ENCODE results near the gene WDFY4. TPM values are rescaled to one million over a fixed set of nuclear protein-coding genes. Genes with fewer than 3 reads are reported as not detected.

WDFY4 gene
- polyA plus RNA-seq, 1 donor (not counting 4 experiments of a cell fraction or from before 2014, with no cell fraction given) = 0.04 TPM

DNA sequence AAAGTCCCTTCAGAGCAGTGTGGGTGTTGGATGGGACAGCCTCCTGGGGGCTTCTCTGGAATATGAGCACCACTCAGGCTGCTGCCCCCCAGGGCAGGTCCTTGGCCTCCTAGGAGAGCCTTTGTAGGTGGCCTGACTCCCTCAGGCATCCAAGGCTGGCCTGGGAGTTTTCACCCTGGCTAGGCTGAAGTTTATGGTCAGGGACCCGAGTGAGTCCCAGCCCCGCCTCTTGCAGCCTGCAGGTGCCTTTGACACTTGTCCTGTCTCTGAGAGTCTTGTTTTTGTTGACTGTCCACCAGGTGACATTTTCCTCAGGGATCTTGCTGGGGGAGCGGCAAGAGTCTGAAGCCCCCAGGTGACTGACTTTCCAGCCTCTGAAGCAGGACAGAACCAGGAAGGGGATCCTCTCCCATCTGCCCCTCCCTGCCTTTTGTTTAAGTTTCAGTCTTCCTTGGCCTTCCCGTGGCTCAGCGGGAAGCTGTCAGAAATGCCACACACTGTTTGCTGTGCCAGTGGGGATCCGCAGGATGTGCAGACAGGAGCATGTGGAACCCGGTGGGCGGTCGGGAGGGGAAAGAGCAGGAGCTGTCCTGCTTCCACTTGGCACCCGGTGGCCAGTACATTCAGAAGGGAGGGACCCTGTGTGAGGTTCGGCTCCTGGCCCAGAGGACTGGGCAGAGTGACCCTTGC, 195.5 kb downstream of the WDFY4 start:
- dilution Hi-C loops (cut with MboI; ENCODE audit: extremely low pct_ligation_motif_present, low sequenced_read_pairs) = no loop called here
- H3K79me2 ChIP-seq (ENCODE audit: control insufficient read depth, insufficient read depth, low read length) = no peaks in the 10 kb centered on the region
- H4K20me1 ChIP-seq (ENCODE audit: control insufficient read depth, extremely low read depth, insufficient read depth, low read length) = no peaks in the 10 kb centered on the region
- H2AFZ ChIP-seq (ENCODE audit: control insufficient read depth, low read length) = no peak overlapping the region
- no peak overlapping the region for H3K4me3 ChIP-seq (ENCODE audit: control insufficient read depth in 2 of 3, extremely low read depth in 1 of 3, insufficient read depth in 2 of 3, low read depth in 1 of 3, low read length in 3 of 3)
- no peaks in the 10 kb centered on the region for H3K9me1 ChIP-seq (ENCODE audit: control insufficient read depth, extremely low read depth, insufficient read depth, low read length)
- no peak for TF ChIP-seq EZH2 (IDR thresholded peaks at IDR 0.05; ENCODE audit: low read length)
- H3K27me3 ChIP-seq (ENCODE audit: control insufficient read depth, extremely low read depth, insufficient read depth, low read length) = peaks cover 2% of the 10 kb centered on the region
- H3K9ac ChIP-seq (ENCODE audit: control insufficient read depth, extremely low read depth, insufficient read depth, low read length) = no peak overlapping the region
- no peaks in the 10 kb centered on the region for H3K36me3 ChIP-seq (ENCODE audit: control insufficient read depth in 2 of 2, extremely low read depth in 1 of 2, insufficient read depth in 2 of 2, low read length in 2 of 2)
- H3K27ac ChIP-seq (ENCODE audit: control insufficient read depth, insufficient read depth, low read length) = no peak overlapping the region
- H3K4me2 ChIP-seq (ENCODE audit: control insufficient read depth, extremely low read depth, insufficient read depth, low read depth, low read length) = no peak overlapping the region
- DNase-seq (ENCODE audit: low read depth, low spot score) (no peak), FAIRE-seq (no peak)
- H3K9me3 ChIP-seq (ENCODE audit: control insufficient read depth, low read depth, low read length) = no peaks in the 10 kb centered on the region
- no peaks in the 10 kb centered on the region for H3K4me1 ChIP-seq (ENCODE audit: control insufficient read depth, extremely low read depth, insufficient read depth, low read length)

DNA sequence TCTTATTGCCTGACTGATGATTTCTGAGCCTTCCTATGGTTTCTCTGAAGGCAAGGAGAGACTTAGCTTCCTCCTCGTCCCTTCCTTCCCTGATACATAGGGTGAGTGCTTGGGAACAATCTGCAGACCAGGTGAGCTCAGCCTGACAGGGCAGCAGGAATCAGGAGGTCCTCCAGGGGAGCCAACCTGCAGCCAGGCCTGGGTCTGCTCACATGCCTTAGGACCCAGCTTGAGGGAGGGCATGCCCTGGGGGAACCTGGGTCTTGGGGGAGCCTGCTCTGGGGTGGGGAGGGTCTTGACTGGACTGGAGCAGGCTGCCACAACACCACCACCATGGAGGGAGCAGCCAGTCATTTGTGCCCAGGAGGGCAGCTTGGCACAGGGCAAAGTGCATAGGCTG, 197.3 kb downstream of the WDFY4 start:
- Histone ChIP-seq H3K79me2 (ENCODE audit: control insufficient read depth, insufficient read depth, low read length) (no peaks in the 10 kb centered on the region), H3K9me1 (ENCODE audit: control insufficient read depth, extremely low read depth, insufficient read depth, low read length) (no peaks in the 10 kb centered on the region), H3K27ac (ENCODE audit: control insufficient read depth, insufficient read depth, low read length) (no peak overlapping the region), H3K27me3 (ENCODE audit: control insufficient read depth, extremely low read depth, insufficient read depth, low read length) (peaks cover 2% of the 10 kb centered on the region), H3K4me3 (ENCODE audit: control insufficient read depth in 2 of 3, extremely low read depth in 1 of 3, insufficient read depth in 2 of 3, low read depth in 1 of 3, low read length in 3 of 3) (no peak overlapping the region), H3K9ac (ENCODE audit: control insufficient read depth, extremely low read depth, insufficient read depth, low read length) (no peak overlapping the region), H3K9me3 (ENCODE audit: control insufficient read depth, low read depth, low read length) (no peaks in the 10 kb centered on the region), H4K20me1 (ENCODE audit: control insufficient read depth, extremely low read depth, insufficient read depth, low read length) (no peaks in the 10 kb centered on the region), H3K4me1 (ENCODE audit: control insufficient read depth, extremely low read depth, insufficient read depth, low read length) (no peaks in the 10 kb centered on the region), H3K36me3 (ENCODE audit: control insufficient read depth in 2 of 2, extremely low read depth in 1 of 2, insufficient read depth in 2 of 2, low read length in 2 of 2) (no peaks in the 10 kb centered on the region), H2AFZ (ENCODE audit: control insufficient read depth, low read length) (no peak overlapping the region), H3K4me2 (ENCODE audit: control insufficient read depth, extremely low read depth, insufficient read depth, low read depth, low read length) (no peak overlapping the region)
- FAIRE-seq = no peak
- DNase-seq (ENCODE audit: low read depth, low spot score) = no peak
- dilution Hi-C loops (cut with MboI; ENCODE audit: extremely low pct_ligation_motif_present, low sequenced_read_pairs) = no loop called here
- TF ChIP-seq EZH2 (IDR thresholded peaks at IDR 0.05; ENCODE audit: low read length) = no peak
- TF ChIP-seq, protein P1, sequence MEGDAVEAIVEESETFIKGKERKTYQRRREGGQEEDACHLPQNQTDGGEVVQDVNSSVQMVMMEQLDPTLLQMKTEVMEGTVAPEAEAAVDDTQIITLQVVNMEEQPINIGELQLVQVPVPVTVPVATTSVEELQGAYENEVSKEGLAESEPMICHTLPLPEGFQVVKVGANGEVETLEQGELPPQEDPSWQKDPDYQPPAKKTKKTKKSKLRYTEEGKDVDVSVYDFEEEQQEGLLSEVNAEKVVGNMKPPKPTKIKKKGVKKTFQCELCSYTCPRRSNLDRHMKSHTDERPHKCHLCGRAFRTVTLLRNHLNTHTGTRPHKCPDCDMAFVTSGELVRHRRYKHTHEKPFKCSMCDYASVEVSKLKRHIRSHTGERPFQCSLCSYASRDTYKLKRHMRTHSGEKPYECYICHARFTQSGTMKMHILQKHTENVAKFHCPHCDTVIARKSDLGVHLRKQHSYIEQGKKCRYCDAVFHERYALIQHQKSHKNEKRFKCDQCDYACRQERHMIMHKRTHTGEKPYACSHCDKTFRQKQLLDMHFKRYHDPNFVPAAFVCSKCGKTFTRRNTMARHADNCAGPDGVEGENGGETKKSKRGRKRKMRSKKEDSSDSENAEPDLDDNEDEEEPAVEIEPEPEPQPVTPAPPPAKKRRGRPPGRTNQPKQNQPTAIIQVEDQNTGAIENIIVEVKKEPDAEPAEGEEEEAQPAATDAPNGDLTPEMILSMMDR (optimal IDR thresholded peaks at IDR 0.05 in 1 of 3, IDR thresholded peaks at IDR 0.05 in 1 of 3, conservative IDR thresholded peaks at IDR 0.05 in 1 of 3; ENCODE audit: extremely low read depth in 1 of 3, insufficient read depth in 2 of 3, low read length in 3 of 3) = no peak

DNA sequence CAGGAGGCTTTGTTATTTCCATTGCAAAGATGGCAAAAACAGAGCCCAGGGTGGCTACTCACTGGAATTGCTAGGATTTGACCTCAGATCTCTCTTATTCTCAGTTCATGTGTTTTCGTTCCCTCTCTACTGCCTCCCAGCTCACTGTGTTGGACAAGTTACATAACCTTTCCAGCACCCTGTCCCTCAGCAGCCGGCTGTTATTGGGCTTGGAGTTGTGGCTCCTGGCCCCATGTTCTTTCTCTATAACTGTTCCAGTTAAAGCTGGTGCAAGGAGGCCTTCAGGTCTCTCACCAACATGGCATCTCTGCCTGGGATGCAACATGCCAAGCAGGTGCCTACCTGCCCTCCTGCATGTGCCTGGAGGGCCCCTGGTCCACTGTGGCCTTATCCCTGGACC, 198.2 kb downstream of the WDFY4 start:
- Histone ChIP-seq H3K4me1 (ENCODE audit: control insufficient read depth, extremely low read depth, insufficient read depth, low read length) (no peaks in the 10 kb centered on the region), H2AFZ (ENCODE audit: control insufficient read depth, low read length) (no peak overlapping the region), H3K4me3 (ENCODE audit: control insufficient read depth in 2 of 3, extremely low read depth in 1 of 3, insufficient read depth in 2 of 3, low read depth in 1 of 3, low read length in 3 of 3) (no peak overlapping the region), H3K27ac (ENCODE audit: control insufficient read depth, insufficient read depth, low read length) (no peak overlapping the region), H3K27me3 (ENCODE audit: control insufficient read depth, extremely low read depth, insufficient read depth, low read length) (no peaks in the 10 kb centered on the region), H3K4me2 (ENCODE audit: control insufficient read depth, extremely low read depth, insufficient read depth, low read depth, low read length) (no peak overlapping the region), H3K9me1 (ENCODE audit: control insufficient read depth, extremely low read depth, insufficient read depth, low read length) (no peaks in the 10 kb centered on the region), H4K20me1 (ENCODE audit: control insufficient read depth, extremely low read depth, insufficient read depth, low read length) (no peaks in the 10 kb centered on the region), H3K79me2 (ENCODE audit: control insufficient read depth, insufficient read depth, low read length) (no peaks in the 10 kb centered on the region), H3K36me3 (ENCODE audit: control insufficient read depth in 2 of 2, extremely low read depth in 1 of 2, insufficient read depth in 2 of 2, low read length in 2 of 2) (no peaks in the 10 kb centered on the region), H3K9me3 (ENCODE audit: control insufficient read depth, low read depth, low read length) (no peaks in the 10 kb centered on the region), H3K9ac (ENCODE audit: control insufficient read depth, extremely low read depth, insufficient read depth, low read length) (no peak overlapping the region)
- FAIRE-seq = no peak
- TF ChIP-seq EZH2 (IDR thresholded peaks at IDR 0.05; ENCODE audit: low read length) = no peak
- TF ChIP-seq, protein P1 (optimal IDR thresholded peaks at IDR 0.05 in 1 of 3, IDR thresholded peaks at IDR 0.05 in 1 of 3, conservative IDR thresholded peaks at IDR 0.05 in 1 of 3; ENCODE audit: extremely low read depth in 1 of 3, insufficient read depth in 2 of 3, low read length in 3 of 3) = no peak
- DNase-seq (ENCODE audit: low read depth, low spot score) = no peak
- dilution Hi-C loops (cut with MboI; ENCODE audit: extremely low pct_ligation_motif_present, low sequenced_read_pairs) = no loop called here

Data from keratinocyte (primary cell).